Measurements from ENCODE around the gene STOML1. TPM values are rescaled to one million over a fixed set of nuclear protein-coding genes. Genes with fewer than 3 reads are reported as not detected.

The STOML1 gene
- polyA plus RNA-seq, 2 of the 4 experiments (the other 2 are of a cell fraction) = 4.3 to 4.9 TPM

DNA sequence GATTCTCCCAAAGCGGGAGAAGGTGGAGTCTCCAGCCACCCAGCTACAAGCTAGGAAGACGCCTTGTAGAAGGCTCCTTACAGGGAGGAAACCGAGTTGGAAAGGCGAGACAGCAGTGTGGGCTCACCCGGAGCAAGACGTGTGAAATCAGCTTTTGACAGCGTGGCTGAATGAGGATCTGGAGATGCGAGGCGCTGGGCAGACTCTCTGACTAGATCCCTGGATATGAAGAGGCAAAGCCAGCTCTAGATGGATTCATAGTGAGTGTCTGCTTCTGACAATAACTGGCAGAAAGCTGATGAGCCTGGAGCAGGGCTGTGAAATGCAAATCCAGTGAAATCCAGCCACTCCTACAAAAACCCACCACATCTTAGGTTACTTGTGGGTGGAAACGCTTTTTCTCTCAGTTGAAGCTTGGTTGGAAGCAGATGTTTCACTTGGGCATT lies 49.2 kb upstream of the STOML1 start:
- no peak overlapping the region for H3K4me2 ChIP-seq
- DNase-seq (ENCODE audit: low read depth in 1 of 2, low spot score in 1 of 2) = no peak
- FAIRE-seq = no peak
- no peaks in the 10 kb centered on the region for H3K9me3 ChIP-seq
- CTCF ChIA-PET = interaction anchor here (1.2 to 11.4 kb wide), 8 partner anchors 8 to 267 kb away, joined by 3 to 237 read pairs (median 6); partner anchors contain the start of gene STOML1
- H3K27ac ChIP-seq = no peak overlapping the region; a peak in 1 of 6 replicates
- WGBS (ENCODE audit: missing lambda C conversion rate) = 93% methylated on average over 10 of the region's 10 CpGs
- TF ChIP-seq EP300 (IDR thresholded peaks at IDR 0.05) = no peak
- TF ChIP-seq CEBPB (IDR thresholded peaks at IDR 0.05) = no peak
- TF ChIP-seq EHMT2 (IDR thresholded peaks at IDR 0.05; ENCODE audit: low read depth) = no peak
- peaks cover 7% of the 10 kb centered on the region; the same call in 1 of the 3 replicates for H3K4me1 ChIP-seq
- no peak for ATAC-seq
- no peak overlapping the region for H3K4me3 ChIP-seq
- POLR2A ChIA-PET = no interaction called here

DNA sequence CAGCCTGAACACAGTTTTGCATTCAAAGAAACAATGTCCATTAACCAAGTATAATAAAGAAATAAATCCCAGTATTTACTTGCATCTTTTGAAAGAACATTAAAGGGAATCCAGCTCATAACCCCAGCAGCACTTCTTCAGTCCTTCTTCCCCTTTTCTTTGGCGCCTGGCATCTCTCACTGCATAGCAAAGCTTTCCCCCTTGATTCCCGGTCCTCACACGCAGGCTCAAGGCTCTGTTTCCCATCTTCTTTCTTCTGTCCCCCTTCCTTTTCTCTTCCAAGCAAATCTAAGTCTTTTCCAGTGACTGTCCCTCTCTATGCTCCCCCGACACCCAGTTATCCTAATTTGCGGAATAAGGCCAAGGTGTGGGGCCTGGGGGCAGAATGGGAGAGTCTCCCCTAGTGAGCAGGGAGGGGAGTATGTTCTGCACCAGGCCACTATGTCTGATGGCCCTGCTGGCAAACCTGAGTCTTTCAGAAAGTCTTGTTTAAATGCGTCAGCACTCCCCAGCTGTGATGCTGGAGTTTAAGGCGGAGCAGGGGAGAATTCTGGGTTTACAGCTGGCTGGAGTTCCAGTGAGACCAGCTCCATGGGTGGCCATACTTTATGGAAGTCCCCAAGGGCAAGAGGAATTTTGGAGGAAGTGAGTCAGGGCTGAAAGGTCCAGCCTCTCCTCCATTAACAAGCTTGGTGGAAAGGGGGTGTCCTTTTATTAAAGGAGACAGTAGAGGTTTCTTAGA lies 48.2 kb upstream of the STOML1 start:
- peak overlapping the region in 1 of 2 experiments; percentile 48; a peak in 1 of 6 replicates for H3K27ac ChIP-seq
- no peak for FAIRE-seq

DNA sequence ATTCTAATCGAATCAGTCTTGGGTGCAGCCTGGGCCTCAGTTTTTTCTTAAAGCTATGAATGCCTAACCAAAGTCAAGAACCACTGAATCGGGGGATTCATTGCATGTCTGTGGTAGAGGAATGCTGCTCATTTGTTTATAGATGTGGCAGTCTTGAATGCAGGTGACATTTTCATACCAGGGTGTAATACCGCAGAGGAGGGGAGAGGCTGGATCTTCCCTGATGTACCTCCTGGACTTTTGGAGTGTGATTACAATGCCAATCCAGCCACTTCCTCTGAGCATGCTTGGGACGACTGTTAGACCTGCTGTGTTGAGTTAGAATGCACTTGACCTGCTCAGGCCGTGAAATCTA lies 47.5 kb upstream of the STOML1 start:
- TF ChIP-seq TP53 (CRISPR knock-in tag; IDR thresholded peaks at IDR 0.05) = no peak
- no peak for TF ChIP-seq NPAS2 (CRISPR knock-in tag; IDR thresholded peaks at IDR 0.05; ENCODE audit: borderline replicate concordance)
- no peak for TF ChIP-seq ZSCAN20 (CRISPR knock-in tag; IDR thresholded peaks at IDR 0.05)
- TF ChIP-seq TFCP2L1 (CRISPR knock-in tag; IDR thresholded peaks at IDR 0.05) = no peak
- TF ChIP-seq RARB (CRISPR knock-in tag; IDR thresholded peaks at IDR 0.05) = no peak
- no peak for TF ChIP-seq KDM5A (IDR thresholded peaks at IDR 0.05)
- TF ChIP-seq, protein P1, sequence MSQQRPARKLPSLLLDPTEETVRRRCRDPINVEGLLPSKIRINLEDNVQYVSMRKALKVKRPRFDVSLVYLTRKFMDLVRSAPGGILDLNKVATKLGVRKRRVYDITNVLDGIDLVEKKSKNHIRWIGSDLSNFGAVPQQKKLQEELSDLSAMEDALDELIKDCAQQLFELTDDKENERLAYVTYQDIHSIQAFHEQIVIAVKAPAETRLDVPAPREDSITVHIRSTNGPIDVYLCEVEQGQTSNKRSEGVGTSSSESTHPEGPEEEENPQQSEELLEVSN (IDR thresholded peaks at IDR 0.05; ENCODE audit: borderline replicate concordance, low read depth) = no peak
- TF ChIP-seq, protein P2, sequence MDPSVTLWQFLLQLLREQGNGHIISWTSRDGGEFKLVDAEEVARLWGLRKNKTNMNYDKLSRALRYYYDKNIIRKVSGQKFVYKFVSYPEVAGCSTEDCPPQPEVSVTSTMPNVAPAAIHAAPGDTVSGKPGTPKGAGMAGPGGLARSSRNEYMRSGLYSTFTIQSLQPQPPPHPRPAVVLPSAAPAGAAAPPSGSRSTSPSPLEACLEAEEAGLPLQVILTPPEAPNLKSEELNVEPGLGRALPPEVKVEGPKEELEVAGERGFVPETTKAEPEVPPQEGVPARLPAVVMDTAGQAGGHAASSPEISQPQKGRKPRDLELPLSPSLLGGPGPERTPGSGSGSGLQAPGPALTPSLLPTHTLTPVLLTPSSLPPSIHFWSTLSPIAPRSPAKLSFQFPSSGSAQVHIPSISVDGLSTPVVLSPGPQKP (IDR thresholded peaks at IDR 0.05; ENCODE audit: low read depth, low read length) = no peak
- Histone ChIP-seq H3K9me3 (no peaks in the 10 kb centered on the region), H3K4me3 (no peak overlapping the region), H3K4me2 (no peak overlapping the region), H3K27ac (no peak overlapping the region), H3K4me1 (peaks cover 7% of the 10 kb centered on the region; the same call in 1 of the 3 replicates)
- DNase-seq (ENCODE audit: low read depth in 1 of 2, low spot score in 1 of 2) (no peak), FAIRE-seq (no peak), ATAC-seq (no peak)
- POLR2A ChIA-PET = no interaction called here
- CTCF ChIA-PET = interaction anchor here (0.8 to 11.4 kb wide), 7 partner anchors 8 to 268 kb away, joined by 3 to 237 read pairs (median 6); no protein-coding TSS in a partner anchor
- 70% methylated on average over 5 of the region's 5 CpGs for WGBS (ENCODE audit: missing lambda C conversion rate)

More for the DNA sequence above, 48.2 kb upstream of the STOML1 start:
- ChIA-PET POLR2A (no interaction called here), CTCF (interaction anchor here (0.6 to 11.4 kb wide), 8 partner anchors 8 to 489 kb away, joined by 3 to 237 read pairs (median 5); no protein-coding TSS in a partner anchor)
- ATAC-seq = peak in 1 of 2 experiments; percentile 34; a peak in 2 of 6 replicates
- no peak overlapping the region for H3K4me2 ChIP-seq
- no peaks in the 10 kb centered on the region for H3K9me3 ChIP-seq
- H3K4me1 ChIP-seq = peaks cover 7% of the 10 kb centered on the region; the same call in 1 of the 3 replicates
- 87% methylated on average over 5 of the region's 7 CpGs for WGBS (ENCODE audit: missing lambda C conversion rate)
- peak in 1 of 2 experiments; percentile 15 for DNase-seq (ENCODE audit: low read depth in 1 of 2, low spot score in 1 of 2)
- no peak overlapping the region for H3K4me3 ChIP-seq
- TF ChIP-seq ZC3H11A (IDR thresholded peaks at IDR 0.05) = no peak
- no peak for TF ChIP-seq FOXS1 (CRISPR knock-in tag; IDR thresholded peaks at IDR 0.05)
- TF ChIP-seq RARB (CRISPR knock-in tag; IDR thresholded peaks at IDR 0.05) = no peak
- no peak for TF ChIP-seq SREBF2 (IDR thresholded peaks at IDR 0.05)
- TF ChIP-seq POLR2AphosphoS2 (conservative IDR thresholded peaks at IDR 0.05; ENCODE audit: low read length) = no peak
- TF ChIP-seq, protein P3, sequence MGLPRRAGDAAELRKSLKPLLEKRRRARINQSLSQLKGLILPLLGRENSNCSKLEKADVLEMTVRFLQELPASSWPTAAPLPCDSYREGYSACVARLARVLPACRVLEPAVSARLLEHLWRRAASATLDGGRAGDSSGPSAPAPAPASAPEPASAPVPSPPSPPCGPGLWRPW (IDR thresholded peaks at IDR 0.05) = no peak
- TF ChIP-seq, protein P4, sequence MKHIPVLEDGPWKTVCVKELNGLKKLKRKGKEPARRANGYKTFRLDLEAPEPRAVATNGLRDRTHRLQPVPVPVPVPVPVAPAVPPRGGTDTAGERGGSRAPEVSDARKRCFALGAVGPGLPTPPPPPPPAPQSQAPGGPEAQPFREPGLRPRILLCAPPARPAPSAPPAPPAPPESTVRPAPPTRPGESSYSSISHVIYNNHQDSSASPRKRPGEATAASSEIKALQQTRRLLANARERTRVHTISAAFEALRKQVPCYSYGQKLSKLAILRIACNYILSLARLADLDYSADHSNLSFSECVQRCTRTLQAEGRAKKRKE (CRISPR knock-in tag; IDR thresholded peaks at IDR 0.05; ENCODE audit: low read depth) = no peak
- TF ChIP-seq JUN (IDR thresholded peaks at IDR 0.05) = no peak
